Fibroblast of villous mesenchyme (primary cell): ENCODE measurements around the gene COL4A6. TPM values are rescaled to one million over a fixed set of nuclear protein-coding genes. Genes with fewer than 3 reads are reported as not detected.
A peak's percentile ranks its signal among the peaks of the same experiment; 100 is the strongest.

Source experiments
- DNase-seq: peaks from one replicate; pipeline ENCODE4 v3.0.0-alpha.2; 2010; ENCODE audit warnings: low read depth
- H3K4me3 ChIP-seq: 2 replicates; pipeline ENCODE4 v1.5.1; 2011; ENCODE audit warnings: low read depth, mild to moderate bottlenecking, low read length
- CTCF ChIP-seq: IDR thresholded peaks from 2 replicates; pipeline ENCODE4 v1.5.1; 2012; ENCODE audit warnings: low read depth, mild to moderate bottlenecking, low read length; ENCODE audit not compliant: insufficient read depth
- total RNA-seq: library from RNA; depleted of rRNA; stranded (reverse); fragments of >200 nt; gene quantifications from 2 replicates; pipeline ENCODE4 v1.2.3, GENCODE V29; 2012

Gene COL4A6
- total RNA-seq, 1 donor = 1.7 TPM

- DNase-seq = no peak
- H3K4me3 ChIP-seq = no peak overlapping the region
- no peak for TF ChIP-seq CTCF
Observed at GRCh38 chrX:108134724-108135123, 303.5 kb downstream of the COL4A6 start.

GRCh38 chrX:108132876-108133275, 305.3 kb downstream of the COL4A6 start:
- DNase-seq = no peak
- no peak overlapping the region for H3K4me3 ChIP-seq
- TF ChIP-seq CTCF = no peak

GRCh38 chrX:108132034-108132433, 306.2 kb downstream of the COL4A6 start:
- TF ChIP-seq CTCF = no peak
- no peak overlapping the region for H3K4me3 ChIP-seq
- DNase-seq = no peak

- no peak overlapping the region for H3K4me3 ChIP-seq
- DNase-seq = no peak
- no peak for TF ChIP-seq CTCF
Observed at GRCh38 chrX:108131471-108131870, 306.8 kb downstream of the COL4A6 start.

GRCh38 chrX:108130889-108131288, 307.3 kb downstream of the COL4A6 start:
- H3K4me3 ChIP-seq = no peak overlapping the region
- no peak for DNase-seq
- TF ChIP-seq CTCF = no peak

GRCh38 chrX:108127152-108127551, 311.1 kb downstream of the COL4A6 start:
- no peak overlapping the region for H3K4me3 ChIP-seq
- no peak for DNase-seq
- TF ChIP-seq CTCF = no peak

GRCh38 chrX:108126661-108127060, 311.6 kb downstream of the COL4A6 start:
- TF ChIP-seq CTCF = no peak
- peak; percentile 27 for DNase-seq
- no peak overlapping the region for H3K4me3 ChIP-seq
